ENCODE results near the gene LURAP1L. TPM values are rescaled to one million over a fixed set of nuclear protein-coding genes. Genes with fewer than 3 reads are reported as not detected.

LURAP1L gene
- total and polyA plus RNA-seq, 9 of the 15 experiments (the other 6 are each of a cell fraction or from before 2014, with no cell fraction given): 0.06 to 0.28 (median 0.07) TPM; not detected in 4

- no peak for TF ChIP-seq CEBPG (CRISPR knock-in tag; IDR thresholded peaks at IDR 0.05)
- no peak for TF ChIP-seq CEBPG (tag; conservative IDR thresholded peaks at IDR 0.05 in 1 of 2, IDR thresholded peaks at IDR 0.05 in 1 of 2)
- TF ChIP-seq ZC3H11A (IDR thresholded peaks at IDR 0.05; ENCODE audit: low read depth, low read length): no peak
- TF ChIP-seq BCOR (IDR thresholded peaks at IDR 0.05): no peak
- no peak for TF ChIP-seq VEZF1 (CRISPR knock-in tag; IDR thresholded peaks at IDR 0.05)
- no peak for TF ChIP-seq E2F1 (CRISPR knock-in tag; IDR thresholded peaks at IDR 0.05)
- no peak for TF ChIP-seq PPARD (CRISPR knock-in tag; IDR thresholded peaks at IDR 0.05)
- no peak for TF ChIP-seq CEBPZ (IDR thresholded peaks at IDR 0.05; ENCODE audit: borderline replicate concordance, low read depth, low read length)
- no peak for TF ChIP-seq BHLHE40 (IDR thresholded peaks at IDR 0.05; ENCODE audit: low read length)
- no peak for TF ChIP-seq NFYB (IDR thresholded peaks at IDR 0.05; ENCODE audit: extremely low read depth, insufficient read length)
- TF ChIP-seq BACH1 (tag; IDR thresholded peaks at IDR 0.05): no peak
Measured at GRCh38 chr9:12798066-12798770, 23.4 kb downstream of the LURAP1L start (continued).
